NB4 (cell line): ENCODE results near the gene DDX55.
A peak's percentile ranks its signal among the peaks of the same experiment; 100 is the strongest.
"Not testable (repeated sequence)": the region's sequence is repeated elsewhere in the genome, so short reads cannot be mapped to it uniquely, and the experiment has no call there.

Experiments
- DNase-seq: peaks from one replicate; pipeline ENCODE4 v3.0.0; 2010; ENCODE audit warnings: low read depth
- H3K4me3 ChIP-seq: one replicate; pipeline ENCODE4 v1.5.1; 2011; ENCODE audit warnings: mild to moderate bottlenecking, low read depth, low read length, moderate library complexity
- MYC ChIP-seq: IDR thresholded peaks from 2 replicates; pipeline ENCODE4 v1.6.1; 2011; ENCODE audit warnings: low read depth, low read length
- POLR2A ChIP-seq: IDR thresholded peaks from 2 replicates; pipeline ENCODE4 v1.6.1; 2011; ENCODE audit warnings: mild to moderate bottlenecking; ENCODE audit not compliant: insufficient read length; ENCODE audit errors: extremely low read depth
- TF ChIP-seq, protein P1 (sequence below): IDR thresholded peaks from one replicate; pipeline ENCODE4 v1.5.1; 2012; ENCODE audit warnings: low read depth, low read length
- TF ChIP-seq, protein P2 (sequence below): IDR thresholded peaks from 2 replicates; pipeline ENCODE4 v1.6.1; 2011; ENCODE audit warnings: low read depth, low read length

DDX55 gene

DNA sequence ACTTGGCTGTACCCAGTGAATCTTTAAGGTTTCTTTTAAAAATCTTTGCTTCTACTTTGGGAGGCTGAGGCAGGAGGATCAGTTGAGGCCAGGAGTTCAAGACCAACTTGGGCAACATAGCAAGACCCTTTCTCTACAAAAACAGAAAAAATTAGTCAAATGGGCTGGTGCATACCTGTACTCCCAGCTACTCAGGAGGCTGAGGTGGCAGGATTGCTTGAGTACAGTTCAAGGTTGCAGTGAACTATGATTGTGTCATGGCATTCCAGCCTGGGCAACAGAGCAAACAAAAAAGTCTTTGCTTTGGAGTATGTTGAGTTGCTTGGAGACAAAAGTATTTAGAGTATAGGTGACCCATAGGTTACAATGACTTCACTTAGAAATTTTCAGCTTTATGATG is 6.2 kb upstream of the DDX55 start:
- DNase-seq = no peak
- TF ChIP-seq POLR2A (no peak), MYC (no peak)
- TF ChIP-seq, protein P1, sequence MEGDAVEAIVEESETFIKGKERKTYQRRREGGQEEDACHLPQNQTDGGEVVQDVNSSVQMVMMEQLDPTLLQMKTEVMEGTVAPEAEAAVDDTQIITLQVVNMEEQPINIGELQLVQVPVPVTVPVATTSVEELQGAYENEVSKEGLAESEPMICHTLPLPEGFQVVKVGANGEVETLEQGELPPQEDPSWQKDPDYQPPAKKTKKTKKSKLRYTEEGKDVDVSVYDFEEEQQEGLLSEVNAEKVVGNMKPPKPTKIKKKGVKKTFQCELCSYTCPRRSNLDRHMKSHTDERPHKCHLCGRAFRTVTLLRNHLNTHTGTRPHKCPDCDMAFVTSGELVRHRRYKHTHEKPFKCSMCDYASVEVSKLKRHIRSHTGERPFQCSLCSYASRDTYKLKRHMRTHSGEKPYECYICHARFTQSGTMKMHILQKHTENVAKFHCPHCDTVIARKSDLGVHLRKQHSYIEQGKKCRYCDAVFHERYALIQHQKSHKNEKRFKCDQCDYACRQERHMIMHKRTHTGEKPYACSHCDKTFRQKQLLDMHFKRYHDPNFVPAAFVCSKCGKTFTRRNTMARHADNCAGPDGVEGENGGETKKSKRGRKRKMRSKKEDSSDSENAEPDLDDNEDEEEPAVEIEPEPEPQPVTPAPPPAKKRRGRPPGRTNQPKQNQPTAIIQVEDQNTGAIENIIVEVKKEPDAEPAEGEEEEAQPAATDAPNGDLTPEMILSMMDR = no peak
- TF ChIP-seq, protein P2, sequence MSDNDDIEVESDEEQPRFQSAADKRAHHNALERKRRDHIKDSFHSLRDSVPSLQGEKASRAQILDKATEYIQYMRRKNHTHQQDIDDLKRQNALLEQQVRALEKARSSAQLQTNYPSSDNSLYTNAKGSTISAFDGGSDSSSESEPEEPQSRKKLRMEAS = no peak
- H3K4me3 ChIP-seq = no peak overlapping the region

DNA sequence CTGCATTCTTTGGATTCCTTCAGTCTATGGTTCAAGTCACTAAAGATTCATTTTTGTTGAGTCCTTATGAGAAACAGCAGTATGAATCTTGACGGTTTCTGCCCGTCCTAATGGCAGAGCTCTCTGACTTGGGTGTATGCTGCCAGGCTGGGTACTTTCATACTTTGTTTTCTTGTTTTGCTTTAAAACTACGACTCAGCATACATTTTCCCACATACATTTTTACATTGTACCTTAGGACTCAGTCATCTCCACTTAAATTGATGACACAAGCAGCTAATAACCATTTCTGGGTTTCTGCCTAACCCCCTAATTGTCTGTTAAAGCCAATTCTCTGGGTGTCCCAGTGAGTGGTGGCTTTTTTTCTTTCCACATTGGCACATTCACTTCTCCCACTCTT is 4.8 kb upstream of the DDX55 start:
- no peak for DNase-seq
- TF ChIP-seq POLR2A = no peak
- TF ChIP-seq MYC = no peak
- H3K4me3 ChIP-seq = no peak overlapping the region

DNA sequence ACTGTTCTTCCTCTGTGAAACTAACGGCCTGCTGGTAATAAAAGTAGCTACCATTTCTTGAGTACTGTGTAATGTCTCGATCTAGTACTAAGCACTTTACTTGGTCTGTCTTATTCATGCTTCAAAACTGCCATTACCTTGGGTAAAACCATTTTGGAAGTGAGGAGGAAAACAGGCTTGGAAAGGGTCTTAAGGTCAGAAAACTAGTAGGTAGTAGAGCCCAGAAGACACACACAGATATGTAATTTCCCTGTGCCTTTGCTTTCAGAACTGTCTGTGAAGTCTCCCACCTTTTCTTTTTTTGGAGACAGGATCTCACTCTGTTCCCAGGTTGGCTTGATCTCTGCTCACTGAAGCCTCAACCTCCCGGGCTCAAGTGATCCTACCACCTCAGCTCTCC is 3.4 kb upstream of the DDX55 start:
- no peak for DNase-seq
- TF ChIP-seq POLR2A (no peak), MYC (no peak)
- TF ChIP-seq, protein P1 = no peak
- no peak overlapping the region for H3K4me3 ChIP-seq

DNA sequence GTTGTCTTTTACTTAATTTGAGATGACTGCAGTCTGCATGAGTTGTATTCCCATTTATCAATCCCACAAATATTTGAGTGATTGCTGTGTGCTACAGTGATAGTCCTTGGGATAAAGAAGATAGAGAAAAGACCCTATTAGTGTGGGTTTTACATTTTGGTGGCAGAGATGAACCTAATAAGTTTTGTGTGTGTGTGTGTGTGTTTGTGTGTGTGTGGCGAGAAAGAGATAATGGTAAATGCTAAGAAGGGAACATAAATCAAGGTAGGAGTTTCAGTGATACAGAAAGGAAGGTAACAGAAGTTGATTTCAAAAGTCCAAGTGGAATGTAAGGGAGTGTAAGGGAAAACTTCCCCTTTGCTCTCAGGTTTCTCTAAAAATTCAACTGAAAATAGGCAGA is 2.6 kb upstream of the DDX55 start:
- DNase-seq = no peak
- no peak overlapping the region for H3K4me3 ChIP-seq
- TF ChIP-seq, protein P1 = no peak
- TF ChIP-seq, protein P2 = no peak
- no peak for TF ChIP-seq MYC
- no peak for TF ChIP-seq POLR2A

DNA sequence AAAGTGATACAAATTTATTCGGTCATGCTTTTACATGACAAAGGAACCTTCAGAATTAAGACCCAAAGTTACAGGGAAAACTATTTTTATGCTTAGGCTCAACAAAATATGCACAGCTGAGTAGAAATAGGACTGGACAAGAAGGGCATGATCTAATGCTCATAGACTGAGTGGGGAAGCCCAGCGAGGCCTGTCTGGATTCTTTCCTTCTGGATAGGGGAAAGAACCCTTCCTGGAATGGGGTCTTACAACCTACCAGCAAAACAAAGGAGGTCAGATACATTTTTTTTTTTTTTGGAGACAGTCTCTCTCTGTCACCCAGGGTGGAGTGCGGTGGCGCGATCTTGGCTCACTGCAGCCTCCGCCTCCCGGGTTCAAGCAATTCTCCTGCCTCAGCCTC is 2.2 kb upstream of the DDX55 start:
- DNase-seq = no peak
- H3K4me3 ChIP-seq = no peak overlapping the region
- TF ChIP-seq MYC = no peak
- TF ChIP-seq, protein P2 = no peak
- TF ChIP-seq, protein P1 = no peak
- no peak for TF ChIP-seq POLR2A

DNA sequence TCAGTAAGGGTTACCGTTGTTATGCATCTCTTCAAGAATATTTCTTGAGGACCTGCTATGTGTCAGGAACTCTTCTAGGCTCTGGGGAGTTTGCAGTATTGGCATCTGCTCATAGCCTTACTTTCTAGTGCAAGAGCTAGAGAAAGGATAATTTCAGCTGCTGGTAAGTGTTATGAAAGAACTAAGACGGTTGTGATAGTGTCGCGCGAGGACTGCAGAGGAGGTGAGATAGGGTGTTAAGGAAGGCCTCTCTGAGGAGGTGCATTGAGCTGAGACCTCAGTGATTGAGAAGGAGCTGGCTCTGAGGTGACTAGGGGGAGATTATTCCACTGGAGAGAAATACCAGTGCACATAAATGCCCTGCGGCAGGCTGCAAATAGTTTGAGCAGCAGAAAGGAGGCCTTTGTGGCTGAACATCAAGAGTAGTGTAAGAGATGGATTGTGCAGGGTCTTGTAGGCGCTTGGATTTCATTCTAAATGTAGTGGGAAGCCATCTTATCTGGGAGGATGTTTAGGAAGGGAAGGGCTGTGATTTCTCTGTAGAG is 824 bp downstream of the DDX55 start:
- no peak for TF ChIP-seq MYC
- TF ChIP-seq, protein P2 = no peak
- TF ChIP-seq, protein P1 = no peak
- no peak for TF ChIP-seq POLR2A
- peak overlapping the region; percentile 93 for H3K4me3 ChIP-seq
- peak; percentile 67 for DNase-seq

DNA sequence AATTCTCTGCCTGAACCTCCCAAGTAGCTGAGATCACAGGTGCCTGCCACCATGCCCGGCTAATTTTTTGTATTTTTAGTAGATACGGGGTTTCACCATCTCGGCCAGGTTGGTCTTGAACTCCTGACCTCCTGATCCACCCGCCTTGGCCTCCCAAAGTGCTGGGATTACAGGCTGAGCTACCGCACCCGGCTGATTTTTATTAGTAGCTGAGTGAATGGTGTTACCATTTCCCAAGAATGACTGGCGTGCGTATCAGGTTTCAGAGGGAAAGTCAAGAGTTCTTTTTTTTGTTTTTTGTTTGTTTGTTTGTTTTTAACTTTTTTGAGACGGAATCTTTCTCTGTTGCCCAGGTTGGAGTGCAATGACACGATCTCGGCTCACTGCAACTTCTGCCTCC is 1.6 kb downstream of the DDX55 start:
- peak overlapping the region; percentile 93 for H3K4me3 ChIP-seq
- not testable (repeated sequence) for DNase-seq
